HG03432 (cell line): ENCODE measurements around the gene CDH16.

Experiments
- ATAC-seq: cut with Tn5 transposase; IDR thresholded peaks from one replicate; pipeline ENCODE4 v1.9.1; 2021; ENCODE audit warnings: mild to moderate bottlenecking, moderate library complexity; ENCODE audit not compliant: unreplicated experiment

CDH16 gene

GRCh38 chr16:66928702-66929388 lies 10.2 kb upstream of the CDH16 start:
- no peak for ATAC-seq

- ATAC-seq: no peak
These were observed 9.4 kb upstream of the CDH16 start for GRCh38 chr16:66927918-66928649.

GRCh38 chr16:66926961-66927436 lies 8.3 kb upstream of the CDH16 start:
- ATAC-seq: no peak

GRCh38 chr16:66926171-66926947 lies 7.7 kb upstream of the CDH16 start:
- no peak for ATAC-seq

GRCh38 chr16:66925322-66925840 lies 6.7 kb upstream of the CDH16 start, which contains the start of gene RRAD:
TSS of gene RRAD (minus strand) at chr16:66925535. CDS start at chr16:66925179, 356 bp downstream.
- ATAC-seq: peak; percentile 16

GRCh38 chr16:66924527-66925321 lies 6.0 kb upstream of the CDH16 start:
- ATAC-seq: peak; percentile 43

GRCh38 chr16:66923866-66924265 lies 5.2 kb upstream of the CDH16 start:
- ATAC-seq: no peak

- no peak for ATAC-seq
These were observed 4.6 kb upstream of the CDH16 start for GRCh38 chr16:66923247-66923731.

- no peak for ATAC-seq
These were observed 3.2 kb upstream of the CDH16 start for GRCh38 chr16:66921729-66922450.

- no peak for ATAC-seq
These were observed 2.4 kb upstream of the CDH16 start for GRCh38 chr16:66920924-66921680.

- ATAC-seq: no peak
These were observed 1.6 kb upstream of the CDH16 start for GRCh38 chr16:66920299-66920590.

- no peak for ATAC-seq
These were observed 1.0 kb upstream of the CDH16 start for GRCh38 chr16:66919569-66920298.

- ATAC-seq: no peak
These were observed 330 bp downstream of the CDH16 start for GRCh38 chr16:66918355-66918754.

- no peak for ATAC-seq
These were observed 944 bp downstream of the CDH16 start for GRCh38 chr16:66917741-66918140.

GRCh38 chr16:66916518-66916917 lies 2.2 kb downstream of the CDH16 start:
- ATAC-seq: no peak

GRCh38 chr16:66915041-66915440 lies 3.6 kb downstream of the CDH16 start:
- ATAC-seq: no peak

GRCh38 chr16:66914541-66914940 lies 4.1 kb downstream of the CDH16 start:
- ATAC-seq: no peak

GRCh38 chr16:66913711-66914110 lies 5.0 kb downstream of the CDH16 start:
- ATAC-seq: no peak
